Kidney epithelial cell (primary cell): ENCODE data around the gene TENT4B. TPM values are rescaled to one million over a fixed set of nuclear protein-coding genes. Genes with fewer than 3 reads are reported as not detected.

Experiments used
- DNase-seq: peaks from one replicate; pipeline ENCODE4 v3.0.0-alpha.2; 2010; ENCODE audit warnings: low read depth
- H3K27me3 ChIP-seq: 2 replicates; pipeline ENCODE4 v1.6.0; 2011; ENCODE audit warnings: low read length; ENCODE audit not compliant: control insufficient read depth, insufficient read depth
- H3K36me3 ChIP-seq: 2 replicates; pipeline ENCODE4 v1.5.1; 2011; ENCODE audit warnings: low read length; ENCODE audit not compliant: control insufficient read depth, insufficient read depth
- H3K4me3 ChIP-seq: 2 replicates; pipeline ENCODE4 v1.5.1; 2011; ENCODE audit warnings: low read depth, mild to moderate bottlenecking, control low read depth, low read length
- total RNA-seq: library from RNA; depleted of rRNA; stranded (reverse); fragments of >200 nt; gene quantifications from 2 replicates; pipeline ENCODE4 v1.2.3, GENCODE V29; 2015
- TF ChIP-seq, protein P1 (sequence below): IDR thresholded peaks from 2 replicates; pipeline ENCODE4 v1.5.1; 2011; ENCODE audit warnings: mild to moderate bottlenecking, moderate library complexity, low read length, control low read depth, inconsistent platforms; ENCODE audit not compliant: insufficient read depth, poor library complexity, severe bottlenecking

The TENT4B gene
- 10.9 and 11.0 TPM in 2 replicates for total RNA-seq

DNA sequence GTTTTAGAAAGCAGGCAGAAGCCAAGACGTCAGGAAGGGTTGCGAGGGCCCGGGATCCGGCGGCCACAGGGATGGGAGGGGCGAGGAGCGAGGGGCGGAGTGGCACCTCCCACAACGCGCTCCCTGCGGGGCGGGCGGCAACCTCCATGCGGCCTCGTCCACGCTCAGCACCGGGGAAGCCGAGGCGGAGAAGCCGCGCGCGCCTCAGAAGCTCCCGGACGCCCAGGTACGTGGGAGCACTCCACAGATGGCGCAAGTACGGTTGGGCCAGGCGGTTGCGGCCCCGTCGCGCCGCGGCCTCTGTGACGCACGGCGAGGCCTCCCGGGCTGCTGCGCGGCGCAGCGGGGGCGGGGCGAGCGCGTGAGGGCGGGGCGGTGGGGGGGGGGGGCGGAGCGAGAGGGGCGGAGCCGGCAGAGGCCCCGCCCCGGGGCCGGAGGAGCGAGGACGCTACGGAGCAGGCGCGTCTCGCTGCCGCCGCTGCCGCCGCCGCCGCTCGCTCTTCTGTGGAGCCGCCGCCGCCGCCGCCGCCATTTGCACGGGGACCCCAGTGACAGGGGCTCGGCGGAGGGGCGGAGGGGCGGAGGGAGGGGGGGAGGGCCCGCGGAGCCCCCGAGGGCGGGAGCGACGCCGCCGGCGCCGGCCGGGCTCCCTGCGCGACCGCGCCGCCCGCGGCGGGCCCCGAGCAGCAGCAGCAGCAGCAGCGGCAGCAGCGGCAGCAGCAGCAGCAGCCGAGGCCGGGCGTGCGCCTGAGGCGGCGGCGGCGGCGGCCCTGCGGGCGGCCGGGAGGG, at the start of gene TENT4B:
Gene TENT4B, plus strand, starts transcription at position 500 of the 789 bp plus-strand sequence. CDS start 316 bp downstream, outside the sequence.
- peak within 1 kb of the TSS; percentile 88 for H3K4me3 ChIP-seq
- no peak for DNase-seq
- H3K27me3 ChIP-seq: no peaks in the 10 kb centered on the region
- TF ChIP-seq, protein P1, sequence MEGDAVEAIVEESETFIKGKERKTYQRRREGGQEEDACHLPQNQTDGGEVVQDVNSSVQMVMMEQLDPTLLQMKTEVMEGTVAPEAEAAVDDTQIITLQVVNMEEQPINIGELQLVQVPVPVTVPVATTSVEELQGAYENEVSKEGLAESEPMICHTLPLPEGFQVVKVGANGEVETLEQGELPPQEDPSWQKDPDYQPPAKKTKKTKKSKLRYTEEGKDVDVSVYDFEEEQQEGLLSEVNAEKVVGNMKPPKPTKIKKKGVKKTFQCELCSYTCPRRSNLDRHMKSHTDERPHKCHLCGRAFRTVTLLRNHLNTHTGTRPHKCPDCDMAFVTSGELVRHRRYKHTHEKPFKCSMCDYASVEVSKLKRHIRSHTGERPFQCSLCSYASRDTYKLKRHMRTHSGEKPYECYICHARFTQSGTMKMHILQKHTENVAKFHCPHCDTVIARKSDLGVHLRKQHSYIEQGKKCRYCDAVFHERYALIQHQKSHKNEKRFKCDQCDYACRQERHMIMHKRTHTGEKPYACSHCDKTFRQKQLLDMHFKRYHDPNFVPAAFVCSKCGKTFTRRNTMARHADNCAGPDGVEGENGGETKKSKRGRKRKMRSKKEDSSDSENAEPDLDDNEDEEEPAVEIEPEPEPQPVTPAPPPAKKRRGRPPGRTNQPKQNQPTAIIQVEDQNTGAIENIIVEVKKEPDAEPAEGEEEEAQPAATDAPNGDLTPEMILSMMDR: no peak
- no peaks in the 10 kb centered on the region for H3K36me3 ChIP-seq

DNA sequence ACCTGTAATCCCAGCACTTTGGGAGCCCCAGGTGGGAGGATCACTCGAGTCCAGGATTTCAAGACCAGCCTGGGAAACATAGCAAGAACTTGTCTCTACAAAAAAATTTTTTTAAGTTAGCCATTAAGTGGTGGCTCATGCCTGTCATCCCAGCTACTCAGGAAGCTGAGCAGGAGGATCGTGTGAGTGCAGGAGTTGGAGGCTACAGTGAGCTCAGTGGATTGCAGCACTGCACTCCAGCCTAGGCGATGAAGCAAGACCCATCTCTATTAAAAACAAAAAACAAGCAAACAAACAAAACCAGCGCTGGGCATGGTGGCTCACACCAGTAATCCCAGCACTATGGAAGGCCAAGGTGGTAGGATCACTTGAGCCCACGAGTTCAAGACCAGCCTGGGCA, 49.3 kb upstream of the TENT4B start:
- TF ChIP-seq, protein P1: no peak
- DNase-seq: peak; percentile 56
- peaks cover 1% of the 10 kb centered on the region for H3K36me3 ChIP-seq
- H3K4me3 ChIP-seq: no peak overlapping the region
- no peaks in the 10 kb centered on the region for H3K27me3 ChIP-seq

DNA sequence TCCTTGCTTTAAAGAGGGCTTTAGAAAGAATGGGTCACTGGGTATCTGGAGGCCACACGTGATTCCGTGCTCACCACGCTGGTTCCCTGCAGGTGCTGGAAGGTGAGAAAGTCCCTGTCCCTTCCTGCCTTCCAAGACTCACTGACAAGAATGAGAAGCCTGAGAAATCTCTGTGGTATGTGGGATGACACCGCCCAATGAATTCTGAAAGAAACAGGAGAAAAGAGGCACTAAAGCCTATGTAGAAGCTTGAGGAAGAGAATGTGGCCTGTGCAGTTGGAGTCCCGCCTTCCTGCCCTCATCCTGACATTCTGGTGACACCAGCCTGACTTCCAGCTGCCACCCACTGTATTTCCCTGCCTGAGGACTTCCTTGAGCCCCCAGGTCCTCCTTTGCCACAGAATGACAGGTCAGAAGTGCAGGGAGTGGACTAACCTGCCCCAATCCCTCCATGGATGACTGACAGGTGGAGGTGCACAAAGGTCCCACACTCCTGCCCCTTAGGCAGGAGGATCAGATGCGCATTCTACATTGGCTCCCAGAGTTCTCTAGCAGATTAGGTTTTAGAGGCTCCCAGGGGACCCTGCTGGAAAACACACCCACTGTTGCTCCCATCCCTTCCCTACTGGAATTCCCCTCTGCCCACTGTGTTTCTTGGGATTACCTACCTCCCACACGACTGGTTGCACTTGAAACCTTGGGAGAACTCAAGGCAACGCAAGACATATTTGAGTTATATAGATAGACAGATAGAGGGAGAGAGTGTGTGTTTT, 38.6 kb upstream of the TENT4B start:
- no peaks in the 10 kb centered on the region for H3K36me3 ChIP-seq
- TF ChIP-seq, protein P1: no peak
- no peaks in the 10 kb centered on the region for H3K27me3 ChIP-seq
- H3K4me3 ChIP-seq: no peak overlapping the region
- DNase-seq: peak; percentile 12

DNA sequence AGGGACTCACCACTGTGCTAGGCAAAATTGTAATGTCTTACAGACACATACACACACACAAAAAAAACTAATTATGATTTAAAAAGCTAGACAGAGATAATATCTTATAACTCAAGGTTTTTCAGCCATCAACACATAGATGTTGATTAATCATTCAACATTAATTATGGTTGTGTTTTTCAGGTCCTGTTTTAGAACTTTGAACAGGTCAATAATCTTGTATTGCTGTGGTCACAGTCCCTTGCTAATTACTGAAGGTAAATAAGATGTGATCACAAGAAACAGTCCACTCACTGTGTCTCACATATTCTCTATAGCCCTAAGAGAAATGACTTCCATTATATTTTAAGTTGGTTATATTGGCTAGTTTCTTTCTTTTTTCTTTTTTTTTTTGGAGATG, 32.4 kb upstream of the TENT4B start:
- TF ChIP-seq, protein P1: no peak
- no peaks in the 10 kb centered on the region for H3K36me3 ChIP-seq
- no peak for DNase-seq
- H3K4me3 ChIP-seq: no peak overlapping the region
- H3K27me3 ChIP-seq: no peaks in the 10 kb centered on the region

DNA sequence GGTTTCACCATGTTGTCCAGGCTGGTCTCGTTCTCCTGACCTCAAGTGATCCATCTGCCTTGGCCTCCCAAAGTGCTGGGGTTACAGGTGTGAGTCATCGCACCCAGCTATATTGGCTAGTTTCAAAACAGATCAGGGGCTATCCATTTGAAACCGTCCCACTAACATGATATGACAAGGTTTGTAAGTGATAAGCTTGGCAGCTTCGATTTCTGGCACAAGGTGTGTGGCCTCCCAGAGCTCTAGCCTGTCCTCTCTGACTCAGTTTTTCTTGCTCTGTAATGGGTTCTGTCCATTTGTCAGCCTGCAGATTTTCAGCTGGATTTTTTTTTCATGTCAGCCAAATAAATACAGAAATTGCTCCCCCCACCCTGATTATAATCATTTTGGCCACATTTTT, 31.8 kb upstream of the TENT4B start:
- Histone ChIP-seq H3K36me3 (no peaks in the 10 kb centered on the region), H3K4me3 (no peak overlapping the region), H3K27me3 (no peaks in the 10 kb centered on the region)
- DNase-seq: no peak
- TF ChIP-seq, protein P1: no peak
